ENCODE results near the gene WDFY4.

GRCh38 chr10:48705401-48705938 lies 20.8 kb downstream of the WDFY4 start:
- TF ChIP-seq CTCF (IDR thresholded peaks at IDR 0.05) (no peak), POLR2AphosphoS5 (IDR thresholded peaks at IDR 0.05; ENCODE audit: low read depth, low read length) (no peak), SIN3A (IDR thresholded peaks at IDR 0.05; ENCODE audit: borderline replicate concordance, insufficient read depth, low read depth, low read length) (no peak), REST (IDR thresholded peaks at IDR 0.05; ENCODE audit: insufficient read depth in 1 of 2, low read depth in 2 of 2, low read length in 1 of 2) (no peak), TCF7L2 (IDR thresholded peaks at IDR 0.05; ENCODE audit: low read depth, low read length) (no peak)
